HG03558 (cell line): Measurements from ENCODE around the gene PKMYT1.
"Not testable (repeated sequence)": the region's sequence is repeated elsewhere in the genome, so short reads cannot be mapped to it uniquely, and the experiment has no call there.

Experiments used
- ATAC-seq: cut with Tn5 transposase; IDR thresholded peaks from one replicate; pipeline ENCODE4 v1.9.1; 2021; ENCODE audit warnings: moderate number of reproducible peaks; ENCODE audit not compliant: unreplicated experiment; ENCODE audit errors: extremely low read depth

Gene PKMYT1

DNA sequence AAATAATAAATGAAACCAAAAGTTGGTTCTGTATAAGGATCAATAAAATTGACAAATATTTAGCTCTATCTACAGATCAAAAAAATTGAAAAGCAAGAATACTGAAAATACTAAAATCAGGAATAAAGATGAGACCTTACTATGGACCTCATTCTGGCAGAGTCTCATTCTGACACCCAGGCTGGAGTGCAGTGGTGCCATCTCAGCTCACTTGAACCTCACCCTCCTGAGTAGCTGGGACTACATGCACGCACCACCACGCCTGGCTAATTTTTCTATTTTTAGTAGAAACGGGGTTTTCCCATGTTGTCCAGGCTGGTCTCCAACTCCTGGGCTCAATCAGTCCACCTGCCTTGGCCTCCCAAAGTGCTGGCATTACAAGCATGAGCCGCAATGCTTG lies 38.2 kb downstream of the PKMYT1 start:
- no peak for ATAC-seq

GRCh38 chr16:2939968-2940367 lies 40.3 kb downstream of the PKMYT1 start:
- ATAC-seq: no peak

DNA sequence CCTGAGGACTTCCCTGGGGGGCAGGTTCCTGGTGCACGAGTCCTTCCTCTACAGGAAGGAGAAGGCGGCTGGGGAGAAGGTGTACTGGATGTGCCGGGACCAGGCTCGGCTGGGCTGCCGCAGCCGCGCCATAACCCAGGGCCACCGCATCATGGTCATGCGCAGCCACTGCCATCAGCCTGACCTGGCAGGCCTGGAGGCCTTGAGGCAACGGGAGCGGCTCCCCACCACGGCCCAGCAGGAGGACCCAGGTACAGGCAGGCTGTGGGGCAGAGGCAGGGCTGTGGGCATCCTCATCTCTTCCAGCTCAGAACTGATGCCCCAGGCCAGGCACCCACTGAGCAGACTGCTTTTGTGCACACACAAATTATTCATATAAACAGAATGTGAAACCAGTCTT lies 42.0 kb downstream of the PKMYT1 start:
- no peak for ATAC-seq

DNA sequence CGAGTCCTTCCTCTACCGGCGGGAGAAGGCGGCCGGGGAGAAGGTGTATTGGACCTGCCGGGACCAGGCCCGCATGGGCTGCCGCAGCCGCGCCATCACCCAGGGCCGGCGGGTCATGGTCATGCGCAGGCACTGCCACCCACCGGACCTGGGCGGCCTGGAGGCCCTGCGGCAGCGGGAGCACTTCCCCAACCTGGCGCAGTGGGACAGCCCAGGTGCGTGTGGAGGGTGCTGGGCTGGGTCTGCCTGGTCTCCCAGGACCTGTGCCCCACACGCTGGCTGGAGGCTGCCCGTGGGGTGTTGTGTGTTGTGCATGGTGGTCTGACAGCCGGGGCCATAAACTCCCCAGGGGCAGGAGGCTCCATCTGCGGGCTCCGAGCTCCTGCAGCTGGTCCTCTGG lies 43.1 kb downstream of the PKMYT1 start:
- no peak for ATAC-seq

GRCh38 chr16:2936436-2937011 lies 43.7 kb downstream of the PKMYT1 start:
- no peak for ATAC-seq

- no peak for ATAC-seq
Observed at GRCh38 chr16:2934450-2934849, 45.8 kb downstream of the PKMYT1 start.

DNA sequence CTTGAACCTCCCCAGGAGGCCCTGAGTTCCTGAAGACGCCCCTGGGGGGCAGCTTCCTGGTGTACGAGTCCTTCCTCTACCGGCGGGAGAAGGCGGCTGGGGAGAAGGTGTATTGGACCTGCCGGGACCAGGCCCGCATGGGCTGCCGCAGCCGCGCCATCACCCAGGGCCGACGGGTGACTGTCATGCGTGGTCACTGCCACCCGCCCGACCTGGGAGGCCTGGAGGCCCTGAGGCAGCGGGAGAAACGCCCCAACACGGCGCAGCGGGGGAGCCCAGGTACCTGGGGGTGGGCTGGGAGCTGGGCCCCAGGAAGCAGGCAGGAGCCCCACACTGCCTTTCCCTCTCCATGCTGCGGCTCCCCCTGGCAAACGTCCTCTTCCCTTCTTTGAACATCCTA lies 46.5 kb downstream of the PKMYT1 start:
- ATAC-seq: no peak

DNA sequence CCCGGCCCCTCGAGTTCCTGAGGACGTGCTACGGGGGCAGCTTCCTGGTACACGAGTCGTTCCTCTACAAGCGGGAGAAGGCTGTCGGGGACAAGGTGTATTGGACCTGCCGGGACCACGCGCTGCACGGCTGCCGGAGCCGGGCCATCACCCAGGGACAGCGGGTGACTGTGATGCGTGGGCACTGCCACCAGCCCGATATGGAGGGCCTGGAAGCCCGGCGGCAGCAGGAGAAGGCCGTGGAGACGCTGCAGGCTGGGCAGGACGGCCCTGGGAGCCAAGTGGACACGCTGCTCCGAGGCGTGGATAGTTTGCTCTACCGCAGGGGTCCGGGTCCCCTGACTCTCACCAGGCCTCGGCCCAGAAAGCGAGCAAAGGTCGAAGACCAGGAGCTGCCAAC lies 47.1 kb downstream of the PKMYT1 start:
- ATAC-seq: no peak

GRCh38 chr16:2931231-2931914 lies 48.9 kb downstream of the PKMYT1 start:
- ATAC-seq: not testable (repeated sequence)

DNA sequence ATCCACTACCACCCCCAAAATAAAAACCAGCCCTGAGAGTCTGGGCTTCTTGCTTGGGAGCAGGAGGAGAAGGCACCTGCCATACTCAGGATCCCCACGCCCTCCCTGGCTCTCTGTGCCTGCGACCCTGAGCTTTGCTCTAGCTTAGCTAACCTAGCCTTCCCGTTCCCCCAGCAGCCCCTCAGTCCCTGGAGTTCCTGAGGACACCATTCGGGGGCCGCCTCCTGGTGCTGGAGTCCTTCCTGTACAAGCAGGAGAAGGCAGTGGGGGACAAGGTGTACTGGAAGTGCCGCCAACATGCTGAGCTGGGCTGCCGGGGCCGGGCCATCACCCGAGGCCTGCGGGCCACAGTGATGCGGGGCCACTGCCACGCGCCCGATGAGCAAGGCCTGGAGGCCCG lies 50.0 kb downstream of the PKMYT1 start:
- no peak for ATAC-seq

DNA sequence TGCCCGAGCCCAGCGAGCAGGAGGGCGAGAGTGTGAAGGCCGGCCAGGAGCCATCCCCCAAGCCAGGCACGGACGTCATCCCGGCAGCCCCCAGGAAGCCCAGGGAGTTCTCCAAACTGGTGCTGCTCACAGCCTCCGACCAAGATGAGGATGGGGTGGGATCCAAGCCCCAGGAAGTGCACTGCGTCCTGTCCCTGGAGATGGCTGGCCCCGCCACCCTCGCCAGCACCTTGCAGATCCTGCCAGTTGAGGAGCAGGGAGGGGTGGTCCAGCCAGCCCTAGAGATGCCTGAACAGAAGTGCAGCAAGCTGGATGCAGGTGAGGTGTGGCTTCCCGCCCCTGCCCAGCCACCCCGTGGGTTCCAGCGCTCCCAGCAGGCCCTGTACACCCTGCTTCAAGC lies 50.6 kb downstream of the PKMYT1 start:
- ATAC-seq: no peak

- ATAC-seq: no peak
Observed at GRCh38 chr16:2928796-2929195, 51.5 kb downstream of the PKMYT1 start.

GRCh38 chr16:2928151-2928550 lies 52.1 kb downstream of the PKMYT1 start:
- ATAC-seq: not testable (repeated sequence)

DNA sequence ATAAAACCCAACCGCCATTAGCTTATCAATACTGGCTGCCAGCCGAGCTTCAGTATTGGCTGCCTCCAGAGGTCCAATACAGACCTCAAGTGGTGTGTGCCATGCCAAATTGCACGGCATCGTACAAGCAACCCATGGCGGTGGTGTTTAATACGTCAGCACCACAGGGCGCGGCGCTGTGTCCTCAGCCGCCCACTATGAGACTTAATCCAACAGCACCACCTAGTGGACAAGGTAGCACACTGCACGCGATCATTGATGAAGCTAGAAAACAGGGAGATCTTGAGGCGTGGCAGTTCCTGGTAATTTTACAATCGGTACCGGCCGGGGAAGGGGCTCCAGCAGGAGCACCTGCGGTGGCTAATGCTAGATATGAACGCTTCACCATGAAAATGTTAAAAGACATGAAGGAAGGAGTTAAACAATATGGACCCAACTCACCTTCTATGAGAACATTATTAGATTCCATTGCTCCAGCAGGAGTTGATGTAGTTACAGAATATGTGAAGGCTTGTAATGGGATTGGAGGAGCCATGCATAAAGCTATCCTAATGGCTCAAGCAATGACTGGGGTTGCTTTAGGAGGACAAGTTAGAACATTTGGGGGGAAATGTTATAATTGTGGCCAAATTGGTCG lies 53.1 kb downstream of the PKMYT1 start:
- ATAC-seq: no peak

GRCh38 chr16:2926650-2926999 lies 53.6 kb downstream of the PKMYT1 start:
- ATAC-seq: no peak

DNA sequence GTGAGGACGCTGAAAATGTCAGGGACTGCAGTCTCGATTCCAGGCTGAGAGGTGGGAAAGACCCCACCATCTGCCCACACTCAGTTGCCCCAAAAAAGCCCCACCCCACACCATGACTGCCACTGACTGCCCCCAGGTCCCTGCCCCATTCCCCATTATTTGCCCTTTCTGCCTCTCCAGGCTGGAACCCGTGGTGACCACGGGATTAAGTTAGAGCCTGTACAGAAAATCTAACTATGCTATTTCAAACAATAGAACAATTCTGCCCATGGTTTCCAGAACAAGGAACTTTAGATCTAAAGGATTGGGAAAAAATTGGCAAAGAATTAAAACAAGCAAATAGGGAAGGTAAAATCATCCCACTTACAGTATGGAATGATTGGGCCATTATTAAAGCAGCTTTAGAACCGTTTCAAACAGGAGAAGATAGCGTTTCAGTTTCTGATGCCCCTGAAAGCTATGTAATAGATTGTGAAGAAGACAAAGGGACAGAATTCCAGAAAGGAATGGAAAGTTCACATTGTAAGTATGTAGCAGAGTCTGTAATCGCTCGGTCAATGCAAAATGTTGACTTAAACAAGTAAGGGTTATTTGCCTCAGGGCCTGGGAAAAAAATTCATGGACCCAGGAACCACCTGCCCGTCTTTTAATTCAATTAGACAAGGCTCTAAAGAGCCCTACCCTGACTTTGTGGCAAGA lies 54.1 kb downstream of the PKMYT1 start:
- ATAC-seq: no peak

DNA sequence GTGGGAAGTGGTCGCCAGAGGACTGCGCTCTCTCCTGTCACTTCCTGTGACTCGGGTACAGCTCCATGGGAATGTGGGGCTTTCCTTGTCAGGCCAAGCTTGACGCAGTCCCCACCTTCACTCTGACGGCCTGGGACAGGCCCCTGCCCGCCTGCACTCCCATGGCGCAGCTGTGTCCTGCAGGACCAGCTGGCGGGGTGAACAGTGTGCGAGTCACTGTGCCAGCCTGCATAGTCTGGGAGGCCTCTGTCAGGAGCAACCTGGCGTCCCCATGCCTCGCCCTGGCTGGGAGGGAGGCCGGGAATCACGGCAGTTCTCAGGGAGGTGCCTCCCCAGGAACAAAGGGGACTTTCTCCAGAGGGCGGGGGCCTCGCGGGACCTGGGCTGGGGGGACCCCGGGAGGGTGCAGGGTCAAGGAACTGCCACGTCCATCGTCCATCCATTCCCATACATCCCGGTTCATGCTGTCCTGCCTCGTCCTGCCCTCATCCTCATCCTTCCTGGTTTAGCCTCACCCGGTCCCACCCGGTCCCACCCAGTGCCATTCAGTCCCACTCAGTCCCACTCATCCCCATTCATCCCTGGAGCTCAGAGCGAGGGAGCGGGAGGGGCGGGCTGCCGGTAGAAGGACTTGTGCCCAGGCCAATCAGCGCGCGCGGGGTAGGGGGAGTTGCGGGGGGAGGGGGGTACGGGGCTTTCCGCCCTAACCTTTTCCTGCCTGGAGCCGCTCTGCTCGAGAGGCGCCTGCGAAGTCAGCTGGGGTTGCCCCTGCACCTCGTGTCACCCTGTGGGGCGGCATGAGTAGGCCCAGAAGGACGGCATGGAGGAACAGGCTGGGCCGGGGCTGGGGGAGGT lies 55.1 kb downstream of the PKMYT1 start:
- no peak for ATAC-seq

DNA sequence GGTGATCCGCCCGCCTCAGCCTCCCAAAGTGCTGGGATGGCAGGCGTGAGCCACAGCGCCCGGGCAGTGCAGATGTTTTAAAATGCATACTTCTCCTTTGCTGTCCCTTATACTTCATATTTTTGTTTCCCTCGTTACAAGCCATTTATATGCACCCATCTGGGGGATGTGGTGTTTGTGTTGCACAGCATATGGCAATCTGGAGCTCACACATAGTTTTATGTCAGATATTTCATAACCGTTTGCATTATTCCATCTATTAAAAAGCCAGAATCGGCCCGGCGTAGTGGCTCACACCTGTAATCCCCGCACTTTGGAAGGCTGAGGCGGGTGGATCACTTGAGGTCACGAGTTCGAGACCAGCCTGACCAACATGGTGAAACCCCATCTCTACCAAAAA lies 56.8 kb downstream of the PKMYT1 start:
- no peak for ATAC-seq
